HG03378 (cell line): Measurements from ENCODE around the gene WWOX.
"Not testable (repeated sequence)": the region's sequence is repeated elsewhere in the genome, so short reads cannot be mapped to it uniquely, and the experiment has no call there.

ENCODE experiments used
- ATAC-seq: cut with Tn5 transposase; IDR thresholded peaks from one replicate; pipeline ENCODE4 v1.9.1; 2021; ENCODE audit warnings: mild to moderate bottlenecking, moderate library complexity; ENCODE audit not compliant: unreplicated experiment

The WWOX gene

DNA sequence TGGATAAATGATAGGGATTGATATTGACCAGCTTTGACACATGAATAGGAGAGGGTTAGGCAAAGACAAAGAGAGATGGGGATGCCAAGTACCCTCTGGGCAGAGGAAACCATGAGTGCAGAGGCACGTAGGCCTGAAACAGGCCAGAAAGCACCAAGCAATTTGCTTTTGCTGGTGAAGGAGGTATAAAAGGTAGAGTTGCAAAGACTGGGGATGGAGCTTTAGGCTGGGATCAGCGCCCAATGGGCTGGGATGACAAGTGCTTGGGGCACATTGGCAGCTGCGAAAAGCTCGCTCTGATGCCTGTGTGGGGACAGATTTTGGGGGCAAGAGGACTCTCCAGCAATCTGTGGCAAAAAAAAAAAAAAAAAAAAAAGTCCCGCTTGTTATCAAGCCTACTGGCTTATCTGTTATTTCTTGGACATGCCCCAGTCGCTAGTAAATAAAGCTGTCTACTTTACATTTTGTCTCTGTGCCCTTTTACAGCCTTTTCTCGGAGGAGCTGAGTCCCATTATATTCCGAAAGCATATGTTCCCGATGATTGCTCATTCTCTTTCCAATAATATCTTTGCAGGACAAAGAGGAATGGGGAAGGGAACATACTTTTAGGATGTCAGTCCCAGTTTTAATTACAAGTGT is 922.7 kb downstream of the WWOX start:
- ATAC-seq: no peak

DNA sequence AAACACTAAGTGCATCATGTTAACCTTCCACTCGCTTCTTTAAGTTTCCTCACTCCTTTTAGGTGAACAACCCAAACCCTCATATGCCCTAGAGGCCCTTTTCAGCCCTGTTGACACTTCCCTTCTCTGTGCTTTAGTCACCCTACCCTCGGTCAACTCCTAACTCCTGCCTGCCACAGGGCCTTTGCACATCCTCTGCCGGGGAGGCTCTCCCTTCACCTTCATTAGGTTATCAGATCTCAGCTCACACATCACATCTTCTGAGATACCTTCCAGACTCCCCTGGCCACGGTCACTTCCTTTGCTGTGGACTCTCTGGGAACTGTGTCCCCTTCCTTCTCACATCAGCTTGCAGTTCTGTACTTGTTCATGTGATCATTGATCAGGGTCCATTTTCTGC is 926.7 kb downstream of the WWOX start:
- no peak for ATAC-seq

DNA sequence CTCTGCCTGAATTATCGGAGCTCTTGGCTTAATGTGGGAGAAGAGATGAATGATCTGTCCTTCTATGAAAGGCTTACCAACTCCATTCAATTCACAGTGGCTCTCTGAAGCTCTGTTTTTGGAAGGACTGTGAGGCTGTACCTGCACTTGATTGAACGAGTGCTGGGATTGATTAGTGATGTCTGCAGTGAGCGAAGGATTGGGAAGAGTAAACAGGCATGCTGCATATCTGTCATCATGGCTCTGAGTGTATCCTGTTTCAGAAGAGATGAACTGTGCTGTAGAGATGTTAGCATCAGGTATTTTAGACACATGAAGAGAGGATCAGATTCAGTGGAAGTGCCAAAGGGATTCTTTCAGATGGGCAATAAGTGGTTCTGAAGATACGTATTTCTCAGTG is 937.1 kb downstream of the WWOX start:
- no peak for ATAC-seq

DNA sequence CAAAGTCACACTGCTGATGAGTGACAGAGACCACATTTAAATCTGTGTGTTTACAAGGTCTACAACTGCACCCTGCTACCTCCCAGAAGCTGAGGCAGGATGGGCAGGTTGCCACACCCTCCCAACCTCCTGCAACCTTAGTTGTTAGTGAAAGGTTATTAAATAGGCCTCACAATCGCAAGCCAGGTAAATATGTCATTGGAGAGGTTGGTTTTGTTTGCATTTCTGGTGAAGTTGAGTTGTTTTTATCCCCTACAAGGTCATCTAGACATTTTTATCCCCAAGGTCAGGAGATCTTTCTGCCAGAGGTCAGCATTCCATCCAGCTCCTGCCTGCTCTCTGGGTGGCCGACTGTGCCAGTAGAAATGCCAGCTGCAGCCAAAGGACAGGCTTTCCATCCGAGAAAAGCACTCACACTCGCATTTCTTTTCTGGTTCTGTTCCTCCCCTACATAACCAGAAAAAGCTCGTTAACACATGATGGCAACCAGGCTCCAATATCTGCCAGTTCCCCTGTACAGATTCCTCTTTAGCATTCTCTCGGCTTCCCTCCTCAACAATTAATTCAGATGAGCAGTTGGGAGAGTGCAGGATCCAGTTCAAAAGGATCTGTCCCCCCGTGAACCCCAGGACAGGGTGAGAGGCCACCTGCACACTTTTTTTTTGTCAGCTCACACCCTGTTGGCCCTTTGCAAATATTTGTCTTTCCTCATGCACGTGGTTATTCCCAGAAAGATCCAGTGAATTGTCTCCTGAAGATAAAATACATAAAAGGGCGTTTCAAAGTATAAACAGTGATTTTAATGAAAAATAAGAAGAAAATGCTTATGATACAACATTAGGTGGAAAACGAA is 938.3 kb downstream of the WWOX start:
- no peak for ATAC-seq

DNA sequence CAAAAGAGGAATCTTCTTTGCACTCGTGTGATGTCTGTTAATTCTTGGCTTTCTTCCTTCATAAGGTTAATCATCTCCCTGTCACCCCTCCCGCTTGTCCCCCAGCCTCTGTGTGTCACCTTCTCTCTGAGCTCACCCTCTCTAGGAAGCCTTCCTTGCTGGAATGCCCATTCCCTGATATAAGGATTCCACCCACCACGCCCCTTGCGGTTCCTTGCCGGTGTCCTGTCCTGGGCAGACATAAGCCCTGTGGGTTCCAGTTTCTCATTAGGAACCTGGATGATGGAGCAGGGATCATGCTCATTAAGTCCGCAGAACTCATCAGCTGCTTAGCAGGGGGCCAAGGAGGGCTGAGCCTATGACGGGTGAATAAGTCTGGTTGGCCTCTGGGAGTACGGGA is 941.8 kb downstream of the WWOX start:
- ATAC-seq: no peak

DNA sequence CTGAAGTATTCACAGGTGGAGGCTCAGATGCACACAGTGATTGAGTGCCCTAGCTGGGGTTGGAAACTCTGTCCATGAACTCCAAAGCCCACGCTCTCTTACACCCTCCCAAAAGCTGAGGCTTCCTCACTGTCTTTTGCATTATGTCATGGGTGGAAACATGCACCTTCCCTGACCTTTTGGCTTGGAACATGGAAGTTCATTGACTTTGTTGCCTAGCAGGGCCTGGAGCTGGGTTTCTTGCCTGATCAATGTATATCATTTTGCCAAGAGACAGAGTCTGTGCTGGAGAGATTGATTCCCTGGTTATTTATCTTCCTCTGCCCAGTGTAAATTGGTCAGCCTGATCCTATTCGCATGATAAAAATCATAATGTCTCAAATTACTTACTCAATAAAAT is 942.7 kb downstream of the WWOX start:
- no peak for ATAC-seq

DNA sequence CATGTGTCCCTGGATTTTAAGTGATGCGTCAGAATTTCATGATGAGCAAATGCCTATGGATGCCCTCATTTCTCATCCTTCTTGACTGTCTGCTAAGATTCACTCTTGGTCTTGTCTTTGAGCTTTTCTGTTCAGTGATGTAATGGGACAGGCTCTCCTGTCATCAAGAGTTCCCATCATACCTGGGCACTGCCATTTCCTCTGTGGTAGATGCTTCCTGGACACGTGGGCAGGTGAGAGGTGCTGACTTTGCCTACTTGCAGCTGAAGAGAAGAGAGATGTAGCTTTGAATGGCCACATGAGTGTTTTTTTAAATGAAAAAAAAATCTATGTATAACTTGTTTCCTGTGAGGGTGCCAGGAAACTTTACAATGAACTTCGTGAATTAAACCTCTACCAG is 943.4 kb downstream of the WWOX start:
- no peak for ATAC-seq

DNA sequence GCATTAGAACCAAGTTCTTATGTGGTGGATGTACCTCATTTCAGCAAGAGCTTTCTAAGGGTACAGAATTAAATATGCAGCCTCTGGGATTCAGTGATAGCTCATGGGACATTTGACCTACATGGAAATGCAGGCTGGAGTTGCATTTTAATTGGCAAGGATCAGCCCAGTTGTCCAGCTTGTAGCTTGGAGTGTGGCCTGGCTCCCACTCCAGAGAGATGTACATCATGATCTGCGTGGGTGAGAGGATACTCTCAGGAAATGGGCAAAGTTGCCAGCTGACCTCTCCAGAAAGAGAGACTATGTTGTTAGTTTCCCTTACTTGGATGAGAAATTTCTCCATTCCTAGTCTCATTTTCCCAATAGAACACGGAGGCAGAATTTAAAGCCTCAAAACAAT is 945.7 kb downstream of the WWOX start:
- ATAC-seq: no peak

DNA sequence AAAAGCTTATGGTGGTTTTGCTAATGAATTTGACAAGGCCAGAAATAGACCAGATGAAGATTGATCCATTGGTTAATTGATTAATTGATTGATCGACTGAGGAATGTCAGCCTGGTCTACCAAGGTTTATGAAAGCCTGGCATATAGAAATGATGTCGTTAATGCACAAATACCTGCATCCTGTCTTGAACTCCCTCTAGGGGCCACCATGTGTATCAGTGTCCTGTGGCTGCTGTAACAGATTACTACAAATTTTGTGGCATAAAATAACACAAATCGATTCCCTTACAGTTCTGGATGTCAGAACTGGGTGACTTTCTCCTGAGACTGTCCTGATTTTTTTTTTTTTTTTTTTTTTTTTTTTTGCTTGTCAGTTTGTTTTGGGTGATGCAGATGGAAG is 947.9 kb downstream of the WWOX start:
- no peak for ATAC-seq

DNA sequence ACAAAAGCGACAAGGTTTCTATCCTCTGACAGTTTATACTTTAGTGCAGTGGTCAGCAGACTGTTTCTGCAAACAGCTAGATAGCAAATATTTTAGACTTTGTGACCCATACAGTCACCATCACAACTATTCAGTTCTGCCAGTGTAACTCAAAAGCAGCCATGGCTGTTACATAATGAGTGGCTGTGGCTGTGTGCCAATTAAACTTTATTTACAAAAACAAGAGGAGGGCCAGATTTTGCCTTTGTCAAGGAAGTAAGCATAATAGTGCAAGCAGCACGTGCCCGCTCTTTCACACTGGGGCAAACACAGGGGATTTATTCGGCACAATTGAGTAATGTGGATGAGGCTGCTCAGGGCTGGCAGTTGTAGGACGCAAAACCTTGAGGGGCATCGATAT is 949.6 kb downstream of the WWOX start:
- no peak for ATAC-seq

DNA sequence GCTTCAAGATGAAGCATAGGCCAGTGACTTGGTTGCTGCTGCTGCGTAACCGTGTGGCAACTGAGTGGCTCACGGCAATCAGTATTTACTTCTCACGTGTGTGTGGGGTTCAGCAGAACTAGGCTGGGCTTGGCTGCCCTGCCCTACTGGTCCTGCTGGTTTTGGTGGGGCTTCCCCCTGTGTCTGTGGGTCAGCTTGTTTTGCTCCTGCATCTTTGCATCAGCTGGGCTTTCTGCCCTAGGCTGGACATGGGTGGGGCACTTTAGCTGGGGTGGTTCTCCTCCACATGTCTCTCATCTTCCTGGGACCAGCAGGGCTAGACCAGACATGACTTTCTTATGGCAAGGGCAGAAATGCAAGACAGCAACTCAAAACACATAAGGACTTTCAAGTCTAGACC is 950.6 kb downstream of the WWOX start:
- ATAC-seq: no peak

DNA sequence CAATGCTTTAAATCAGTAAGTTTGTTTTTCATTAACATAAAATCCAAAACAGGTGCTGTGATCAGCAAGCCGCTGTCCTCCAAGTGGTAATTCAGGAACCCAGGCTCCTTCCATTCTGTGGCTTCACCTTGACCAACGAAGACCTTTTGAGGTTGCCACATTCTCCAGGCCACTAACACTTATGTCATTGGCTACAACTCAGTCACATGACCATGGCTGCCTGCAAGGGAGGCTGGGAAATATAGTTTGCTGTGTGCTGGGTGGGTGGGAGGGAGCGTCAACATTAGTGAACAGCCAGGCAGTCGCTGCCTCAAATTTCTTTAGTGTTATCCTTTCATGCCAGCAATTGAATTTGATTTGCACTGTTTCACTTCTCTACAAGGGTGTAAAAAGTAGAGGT is 951.9 kb downstream of the WWOX start:
- no peak for ATAC-seq

DNA sequence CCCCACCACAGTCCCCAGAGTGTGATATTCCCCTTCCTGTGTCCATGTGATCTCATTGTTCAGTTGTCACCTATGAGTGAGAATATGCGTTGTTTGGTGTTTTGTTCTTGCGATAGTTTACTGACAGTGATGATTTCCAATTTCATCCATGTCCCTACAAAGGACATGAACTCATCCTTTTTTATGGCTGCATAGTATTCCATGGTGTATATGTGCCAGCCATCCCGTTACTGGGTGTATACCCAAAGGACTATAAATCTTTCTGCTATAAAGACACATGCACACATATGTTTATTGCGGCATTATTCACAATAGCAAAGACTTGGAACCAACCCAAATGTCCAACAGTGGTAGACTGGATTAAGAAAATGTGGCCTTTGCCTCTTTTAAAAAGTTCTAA is 952.7 kb downstream of the WWOX start:
- ATAC-seq: not testable (repeated sequence)

DNA sequence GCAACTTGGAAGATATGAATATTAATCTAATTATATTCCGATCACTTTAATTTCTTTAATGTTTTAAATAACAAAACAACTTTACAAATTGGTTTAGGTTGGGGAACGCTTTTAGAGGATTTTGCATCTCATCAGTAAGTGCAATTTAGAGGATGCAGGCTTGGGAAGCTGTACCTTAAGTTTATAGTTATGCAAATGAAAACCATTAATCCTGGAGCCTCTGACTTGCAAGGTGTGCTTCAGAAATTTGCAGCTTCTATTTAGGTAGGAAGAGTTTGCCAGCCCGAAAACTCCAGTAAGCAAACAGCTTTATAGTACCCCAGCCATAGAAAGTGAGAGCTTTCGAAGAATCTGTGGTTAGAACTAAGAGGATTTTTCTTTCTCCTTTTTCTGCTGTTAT is 954.1 kb downstream of the WWOX start:
- ATAC-seq: no peak

DNA sequence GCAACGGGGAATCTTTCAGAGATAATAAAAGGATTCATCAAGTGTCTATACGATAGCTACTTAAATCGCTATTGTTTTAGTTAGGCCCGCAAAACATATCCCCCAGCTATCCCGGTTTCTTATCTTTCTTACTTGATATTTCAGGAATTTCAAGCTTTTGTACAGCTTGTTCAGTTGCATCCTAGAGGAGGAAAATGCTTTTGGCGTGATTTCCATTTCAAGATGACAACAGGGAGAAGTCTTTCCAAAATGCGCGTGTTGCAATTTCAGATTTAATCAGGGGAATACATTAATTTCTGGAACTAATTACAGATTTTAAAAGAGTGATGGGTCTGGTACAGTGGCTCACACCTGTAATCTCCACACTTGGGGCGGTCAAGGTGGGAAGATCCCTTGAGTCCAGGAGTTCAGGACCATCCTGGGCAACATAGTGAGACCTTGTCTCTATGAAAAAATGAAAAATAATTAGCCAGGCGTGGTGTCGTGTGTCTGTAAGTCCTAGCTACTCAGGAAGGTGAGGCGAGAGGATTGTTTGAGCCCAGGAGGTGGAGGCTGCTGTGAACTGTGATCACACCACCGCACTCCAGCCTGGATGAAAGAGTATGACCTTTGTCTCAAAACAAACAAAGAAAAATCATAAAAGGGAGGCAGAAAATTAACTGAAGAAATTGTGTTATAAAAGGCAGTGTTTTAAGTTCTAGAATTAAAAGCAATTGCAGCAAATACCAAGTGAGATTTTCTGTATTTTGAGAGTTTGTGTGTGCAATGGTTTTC is 954.9 kb downstream of the WWOX start:
- no peak for ATAC-seq

DNA sequence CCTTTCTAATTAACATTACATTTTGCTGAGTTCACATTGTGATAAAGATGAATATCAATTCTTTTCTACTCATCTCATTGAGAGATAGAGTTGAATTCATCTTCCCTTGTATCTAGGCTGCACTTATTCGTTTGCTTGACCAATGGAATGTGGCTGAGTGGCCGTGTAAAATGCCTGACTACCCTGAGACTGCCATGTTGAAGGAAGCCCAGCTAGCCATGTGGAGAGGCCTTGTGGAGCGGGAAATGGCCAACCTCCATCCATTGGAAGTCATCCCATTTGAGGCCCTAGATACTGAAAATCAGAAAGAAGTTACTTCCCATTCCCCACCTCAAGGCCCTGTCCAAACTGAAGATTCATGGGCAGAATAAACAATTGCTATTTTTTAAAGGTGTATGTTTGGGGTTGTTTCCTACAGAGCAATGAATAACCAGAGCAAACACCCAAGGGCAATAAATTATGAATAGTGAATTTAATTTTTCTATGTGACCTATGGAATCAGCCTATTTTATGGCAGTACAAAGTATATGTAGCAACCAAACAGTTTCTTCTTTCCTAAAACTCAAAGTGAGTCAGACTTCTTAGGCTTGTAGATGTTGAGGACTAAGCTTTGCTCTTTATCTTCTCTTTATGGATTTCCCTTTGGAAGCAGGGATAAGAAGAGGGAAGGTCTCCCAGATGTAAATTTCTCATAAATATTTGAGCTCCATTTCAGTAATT is 956.0 kb downstream of the WWOX start:
- ATAC-seq: no peak

DNA sequence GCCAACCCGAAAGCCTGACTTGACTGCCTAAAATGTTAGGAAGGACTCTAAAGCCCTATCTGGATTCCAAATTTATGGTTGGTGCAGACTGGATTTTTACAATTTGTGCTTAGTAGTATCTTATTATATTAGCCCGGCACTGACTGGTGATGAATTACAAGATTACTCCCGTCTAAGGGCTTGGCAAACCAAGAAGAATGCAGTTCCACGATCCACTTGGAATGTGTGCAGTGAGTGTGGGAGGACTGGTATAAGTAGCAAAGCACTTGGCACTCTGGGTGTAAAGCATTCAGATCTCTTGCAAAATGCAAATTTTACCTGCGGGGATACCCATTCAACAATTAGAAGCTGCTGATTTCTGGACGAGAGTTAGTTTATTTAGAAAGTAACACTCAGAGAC is 961.7 kb downstream of the WWOX start:
- no peak for ATAC-seq

DNA sequence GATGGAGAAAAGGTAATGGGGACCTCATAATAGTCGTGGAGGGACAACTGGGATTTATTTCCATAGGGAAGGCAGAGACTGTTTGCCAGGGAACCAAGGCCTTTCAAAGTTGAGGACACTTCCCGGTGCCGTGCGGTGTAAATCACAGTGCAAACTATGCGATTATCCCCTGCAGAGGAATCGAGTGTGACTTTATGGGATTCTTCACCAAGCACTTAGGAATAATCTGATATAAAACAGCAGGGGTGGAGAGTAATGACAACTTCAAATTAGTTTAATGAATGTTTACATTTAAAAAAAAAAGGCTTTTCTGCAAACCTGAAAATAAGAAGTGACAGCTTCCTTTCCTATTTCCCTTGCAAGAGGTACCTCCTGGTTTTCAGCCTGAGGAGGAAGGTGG is 962.9 kb downstream of the WWOX start:
- ATAC-seq: no peak

DNA sequence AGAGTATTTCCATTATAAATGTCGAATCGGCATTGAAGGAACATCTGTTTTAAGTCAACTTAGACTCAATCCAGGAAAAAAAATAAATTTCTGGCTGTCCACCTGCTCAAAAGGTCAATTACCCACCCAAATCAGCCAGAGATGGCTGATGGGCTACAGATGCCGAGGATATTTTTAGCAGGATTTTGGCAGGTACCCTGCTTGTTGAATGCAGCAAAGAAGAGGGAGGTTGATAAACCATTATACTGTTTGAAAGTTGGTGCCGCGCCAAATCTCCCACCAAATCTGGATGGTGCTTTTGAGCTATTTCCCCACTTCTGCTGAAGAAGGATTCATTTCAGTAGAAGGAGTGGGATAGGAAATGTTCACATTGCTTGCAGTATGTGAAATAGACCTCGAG is 963.4 kb downstream of the WWOX start:
- no peak for ATAC-seq

DNA sequence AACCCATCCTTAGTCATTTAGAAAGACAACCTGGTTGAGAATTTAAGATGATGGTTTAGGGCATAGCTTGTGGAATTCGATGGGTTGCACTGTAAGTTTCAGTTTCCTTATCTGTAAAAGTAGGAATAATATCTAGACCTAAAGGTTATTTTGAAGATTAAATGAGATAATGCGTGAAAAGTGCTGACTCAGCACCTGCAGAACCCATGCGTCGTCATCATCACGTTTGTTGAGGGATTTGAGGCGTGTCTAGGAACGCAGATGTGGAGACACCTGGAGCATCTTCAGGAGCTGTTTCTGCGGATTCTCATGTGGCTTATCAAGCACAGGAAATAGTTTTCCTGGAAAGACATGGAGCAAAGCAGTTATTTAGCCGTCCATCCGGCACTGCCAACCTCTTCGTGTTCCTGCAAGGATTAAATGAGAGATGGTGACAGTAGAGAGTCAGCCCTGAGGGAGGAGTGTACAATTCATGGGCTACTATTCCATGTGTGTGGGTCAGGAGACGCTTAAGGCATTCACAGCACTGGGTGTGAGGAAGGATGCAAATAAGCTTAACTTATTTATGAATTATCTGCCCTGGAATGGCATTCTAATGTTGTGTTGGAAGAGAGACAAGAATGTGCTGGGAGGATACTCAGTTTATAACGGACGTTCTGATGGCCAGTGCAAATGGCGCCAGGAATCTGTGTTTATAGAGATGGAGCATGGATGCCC is 965.0 kb downstream of the WWOX start:
- ATAC-seq: no peak

DNA sequence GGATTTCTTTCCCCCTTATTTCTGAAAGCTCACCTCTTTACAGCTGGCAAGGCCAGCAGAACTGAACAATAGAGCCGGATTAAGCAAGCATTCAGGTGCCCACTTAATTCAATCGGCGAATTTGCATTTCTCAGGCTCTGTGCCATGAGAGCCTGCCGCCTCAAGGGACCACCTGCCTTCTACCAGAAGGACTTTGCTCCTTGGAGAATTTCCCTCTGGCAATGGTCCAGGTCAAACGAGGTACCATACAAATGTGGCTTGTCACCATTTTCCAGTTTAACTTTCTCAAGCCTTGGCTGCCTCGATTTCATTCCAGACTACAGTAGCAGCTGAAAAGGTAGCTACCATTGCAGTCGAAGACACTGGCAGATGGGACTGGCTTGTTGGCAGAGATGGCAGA is 967.1 kb downstream of the WWOX start:
- no peak for ATAC-seq
